HG03159 (cell line): Measurements from ENCODE around the gene CTNNA2.

Experiments
- ATAC-seq: cut with Tn5 transposase; IDR thresholded peaks from one replicate; pipeline ENCODE4 v1.9.1; 2021; ENCODE audit warnings: mild to moderate bottlenecking, moderate library complexity; ENCODE audit not compliant: unreplicated experiment

The CTNNA2 gene

DNA sequence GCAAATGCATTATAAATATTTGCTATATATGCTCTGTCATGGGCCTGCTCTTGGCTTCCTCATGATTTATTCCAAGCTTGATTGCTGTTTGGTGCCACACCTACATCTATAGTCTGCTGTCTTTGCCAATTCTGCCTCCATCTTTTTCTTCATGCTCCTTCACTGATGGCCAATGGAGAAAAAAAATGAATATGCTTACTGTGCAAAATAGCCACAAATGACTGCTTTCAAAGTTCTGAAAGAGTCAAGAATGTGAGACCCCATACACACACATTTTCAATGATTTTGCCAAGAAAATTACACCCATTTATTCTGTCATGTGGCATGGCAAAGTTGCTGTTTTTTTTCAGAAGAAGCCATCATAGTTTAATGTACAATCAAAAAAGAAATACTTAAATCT is 1097.3 kb downstream of the CTNNA2 start:
- no peak for ATAC-seq

DNA sequence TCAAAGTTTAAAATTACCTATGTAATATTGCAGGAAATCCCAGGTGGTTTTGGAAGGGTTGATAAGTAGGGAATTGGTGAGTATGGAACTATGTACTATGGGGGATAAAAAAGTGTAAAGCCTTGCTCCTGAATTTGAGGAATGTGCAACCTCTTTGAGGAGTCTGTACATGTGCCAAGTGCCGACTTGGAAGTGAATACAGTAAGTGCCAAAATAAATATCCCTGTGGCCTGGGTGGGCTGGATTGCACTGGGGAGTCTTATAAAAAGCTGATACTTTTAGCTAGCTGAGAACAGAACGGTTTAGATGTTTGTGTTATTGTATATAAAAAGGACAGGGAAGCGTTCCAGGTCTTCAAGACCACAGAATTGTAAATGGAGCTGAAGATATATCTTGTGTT is 1108.8 kb downstream of the CTNNA2 start:
- ATAC-seq, result no peak

DNA sequence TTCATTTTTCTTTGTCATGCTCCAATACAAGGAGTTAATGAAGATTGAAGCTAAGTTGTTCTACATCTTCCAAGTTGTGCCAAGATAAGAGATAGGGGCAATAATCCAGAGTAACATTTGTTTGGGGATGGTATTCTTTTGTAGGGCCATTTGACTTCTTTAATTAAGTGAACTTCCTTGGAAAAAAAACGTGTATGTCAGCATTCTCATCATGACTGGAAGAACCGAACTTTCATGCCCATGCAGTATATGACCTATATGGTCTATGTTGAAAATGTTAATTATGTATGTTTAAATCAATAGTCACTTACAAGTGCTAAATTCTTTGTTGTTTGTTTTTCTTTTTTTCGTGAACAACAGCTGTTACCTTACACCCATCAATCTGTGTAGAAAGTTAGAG is 1111.2 kb downstream of the CTNNA2 start:
- ATAC-seq, result no peak

DNA sequence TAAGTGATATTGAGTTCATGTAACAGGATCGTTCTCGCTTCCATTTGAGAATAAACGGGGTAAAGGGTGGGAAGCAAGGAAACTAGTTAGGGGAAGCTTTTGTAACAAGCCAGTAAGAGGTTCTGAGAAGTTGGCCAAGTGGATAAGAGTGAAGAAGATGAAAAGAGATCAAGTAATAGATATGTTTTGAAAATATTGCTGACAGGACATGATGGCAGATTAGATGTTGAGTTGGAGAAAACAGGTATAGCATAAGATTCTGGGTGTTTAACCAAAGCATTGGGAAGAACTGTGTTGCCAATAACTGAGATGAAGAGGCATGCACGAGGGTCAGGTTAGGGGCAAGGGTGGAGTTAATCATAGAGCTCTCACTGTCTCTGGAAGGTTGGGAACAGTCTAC is 1121.7 kb downstream of the CTNNA2 start:
- ATAC-seq, result no peak

DNA sequence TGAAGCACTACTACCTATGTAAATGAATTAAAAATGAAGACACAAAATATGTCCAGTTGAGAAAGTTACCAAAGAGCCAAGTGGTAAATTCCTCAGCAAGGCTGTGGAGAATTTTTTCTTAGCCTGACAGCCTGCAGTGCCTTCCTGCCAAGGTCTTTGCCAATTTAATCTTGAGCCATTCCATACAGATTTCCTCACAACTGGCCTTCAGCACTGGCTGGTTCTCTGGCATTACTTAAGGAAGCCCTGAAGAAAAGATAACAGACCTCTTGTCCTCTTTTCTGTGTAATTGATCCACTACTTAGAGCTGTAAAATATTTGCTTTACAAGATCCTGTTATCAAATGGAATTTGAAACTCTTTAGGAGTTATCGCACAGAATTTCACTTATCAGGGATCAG is 1125.9 kb downstream of the CTNNA2 start:
- ATAC-seq, result no peak

DNA sequence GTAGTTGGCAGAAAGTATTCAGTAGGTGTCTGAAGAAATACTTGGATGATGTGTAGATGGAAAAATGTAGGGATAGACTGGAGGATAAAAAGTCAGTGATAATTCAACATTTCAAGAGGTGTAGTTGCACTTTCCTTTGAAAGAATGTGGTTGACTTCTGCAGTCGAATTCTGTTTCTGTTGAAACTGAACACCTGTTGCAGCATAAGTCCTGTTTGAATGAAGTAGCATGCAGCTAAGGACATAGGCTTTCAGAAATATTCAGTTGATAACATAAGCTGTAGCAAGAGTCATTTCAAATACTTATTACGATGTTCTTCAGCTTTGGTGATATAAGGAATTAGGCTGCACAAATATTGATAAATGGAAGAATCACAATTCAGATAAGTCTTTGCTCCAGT is 1129.6 kb downstream of the CTNNA2 start:
- no peak for ATAC-seq

DNA sequence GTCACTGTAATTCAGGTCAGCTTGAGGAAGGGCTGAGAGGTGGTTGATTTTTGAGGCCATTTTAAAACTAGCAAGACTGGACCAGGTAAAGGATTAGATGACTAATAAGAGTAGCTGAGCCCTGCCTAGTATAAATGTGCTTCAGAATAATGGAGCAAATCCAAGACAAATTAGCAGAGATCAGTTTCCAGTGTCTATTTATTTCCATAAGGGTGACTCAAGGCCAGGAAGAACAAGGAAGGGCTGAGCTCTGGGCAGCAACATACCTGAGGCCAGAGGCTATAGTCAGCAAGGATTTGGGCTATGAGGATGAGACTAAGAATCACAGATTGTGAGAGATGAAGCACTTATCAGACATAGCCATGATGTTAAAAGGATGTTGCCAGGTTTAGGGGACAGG is 1130.7 kb downstream of the CTNNA2 start:
- ATAC-seq, result no peak

DNA sequence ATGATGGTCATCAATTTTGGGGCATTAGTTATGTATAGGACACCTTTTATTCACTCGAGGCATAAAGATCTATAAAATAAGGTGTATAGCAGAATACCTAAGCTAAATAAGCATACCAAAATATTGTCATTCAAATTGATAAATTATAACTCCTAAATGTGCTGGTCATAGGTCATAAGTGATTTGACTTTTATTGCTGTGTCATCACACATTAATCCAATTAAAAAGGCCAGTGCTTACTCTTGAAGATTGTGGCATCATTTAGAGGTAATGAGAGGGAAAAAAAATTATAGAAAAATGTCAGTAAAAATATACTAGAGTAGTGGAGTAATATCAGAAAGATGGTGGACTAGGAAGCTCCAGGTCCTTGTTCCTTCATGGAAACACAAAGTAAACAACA is 1138.6 kb downstream of the CTNNA2 start:
- no peak for ATAC-seq

DNA sequence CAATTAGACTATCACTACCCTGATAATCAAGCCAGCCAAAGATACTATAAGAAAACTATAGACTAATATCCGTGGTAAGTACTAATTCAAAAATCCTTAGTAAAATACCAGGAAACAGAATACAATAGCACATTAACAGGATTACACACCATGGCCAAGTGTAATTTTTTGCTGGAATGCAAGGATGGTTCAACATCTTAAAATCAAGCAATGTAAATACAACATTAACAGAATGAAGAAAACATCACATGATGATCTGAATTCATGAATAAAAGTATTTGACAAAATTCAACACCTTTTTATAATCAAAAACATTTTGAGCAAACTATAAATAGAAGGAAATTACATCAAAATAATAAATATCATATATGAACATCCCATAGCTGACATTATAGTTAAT is 1142.4 kb downstream of the CTNNA2 start:
- no peak for ATAC-seq

DNA sequence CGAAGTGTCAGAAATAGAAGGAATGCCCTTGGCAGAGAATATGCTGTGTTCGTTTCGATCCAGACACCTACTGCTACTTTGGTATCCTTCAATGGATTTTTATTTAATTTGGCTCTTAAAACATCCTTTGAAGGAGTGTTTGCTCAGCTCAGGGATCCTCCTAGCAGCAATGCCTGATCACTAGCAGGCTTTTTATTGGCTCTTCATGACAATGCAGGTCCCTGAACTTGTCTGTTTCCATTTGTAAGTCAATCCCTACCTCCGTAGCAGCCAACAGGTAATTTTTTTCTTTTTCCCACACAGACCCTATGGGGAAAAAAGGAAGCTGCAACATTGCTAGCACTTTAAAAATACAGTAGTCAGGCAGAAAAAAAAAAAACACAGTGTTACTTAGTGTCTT is 1157.9 kb downstream of the CTNNA2 start:
- no peak for ATAC-seq

DNA sequence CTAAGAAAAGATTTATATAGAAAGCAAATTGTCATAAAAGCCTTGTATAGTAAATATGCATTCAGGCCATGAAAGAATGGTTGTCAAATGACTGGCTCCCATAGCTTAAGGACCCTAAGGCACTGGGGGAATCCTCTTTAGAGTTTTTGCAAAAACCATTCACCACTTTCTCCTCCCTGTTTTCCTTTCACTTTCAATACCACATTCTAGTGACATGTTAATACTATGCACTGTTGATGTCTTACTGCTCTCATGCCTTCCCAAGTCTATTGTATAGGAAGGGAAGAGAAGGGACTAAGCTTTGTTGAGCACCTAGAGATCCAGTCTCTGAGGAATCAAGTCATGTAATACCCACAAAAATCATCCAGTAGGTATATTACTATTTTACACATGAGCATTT is 1174.7 kb downstream of the CTNNA2 start:
- no peak for ATAC-seq

DNA sequence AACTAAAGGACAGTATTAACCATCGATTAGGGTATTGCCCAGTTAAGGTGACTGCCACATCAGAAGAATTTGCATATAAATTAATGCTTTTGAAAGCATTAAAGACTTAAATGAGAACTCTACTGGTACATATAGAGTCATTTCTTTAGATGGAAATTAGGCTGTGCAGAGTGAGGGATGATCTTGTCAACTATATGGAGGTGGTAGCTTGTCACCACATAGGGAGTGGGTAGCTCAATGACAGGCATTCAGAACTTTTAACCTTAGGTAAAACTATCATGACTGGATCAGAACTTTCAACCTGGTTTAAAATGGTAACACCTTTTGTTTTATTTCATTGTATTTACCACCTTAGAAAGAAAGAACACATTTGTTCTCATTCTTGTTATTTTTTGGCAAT is 1176.3 kb downstream of the CTNNA2 start:
- no peak for ATAC-seq
